Effector CD4-positive, alpha-beta T cell (primary cell): ENCODE data around the gene S100A3.

Experiments used
- DNase-seq: peaks from one replicate; pipeline ENCODE4 v3.0.0-alpha.2; 2020

The S100A3 gene

GRCh38 chr1:153507926-153508583 lies 41.0 kb downstream of the S100A3 start:
- DNase-seq, result no peak

DNA sequence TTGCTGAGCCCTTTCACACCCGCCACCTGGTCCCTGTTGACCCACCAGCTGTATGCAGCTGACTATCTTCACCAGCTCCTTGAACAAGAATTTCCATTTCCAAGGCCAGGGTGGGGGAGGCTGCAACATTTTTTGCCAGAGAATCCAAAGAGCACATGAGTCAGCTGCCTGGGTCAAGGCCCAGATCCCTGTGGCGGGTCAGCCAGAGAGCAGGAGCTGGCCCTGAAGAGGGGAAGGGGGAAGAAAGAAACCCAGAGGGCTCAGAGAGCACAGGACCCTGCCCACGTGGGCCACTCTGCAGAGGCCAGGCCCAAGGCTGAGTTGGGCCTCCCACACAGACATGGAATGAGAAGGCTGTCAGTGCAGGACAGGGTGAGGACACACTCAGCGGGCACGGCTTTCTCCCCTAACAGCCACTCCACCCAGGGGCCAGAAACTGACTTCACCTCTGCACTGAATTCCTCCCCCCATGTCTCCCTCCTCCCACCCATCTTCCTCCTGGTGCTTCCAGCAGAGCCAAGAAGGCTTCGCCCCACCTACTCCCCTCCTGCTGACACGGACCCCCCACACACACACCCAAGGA lies 42.1 kb downstream of the S100A3 start:
- DNase-seq, result no peak

GRCh38 chr1:153506386-153506785 lies 42.7 kb downstream of the S100A3 start:
- DNase-seq, result no peak

DNA sequence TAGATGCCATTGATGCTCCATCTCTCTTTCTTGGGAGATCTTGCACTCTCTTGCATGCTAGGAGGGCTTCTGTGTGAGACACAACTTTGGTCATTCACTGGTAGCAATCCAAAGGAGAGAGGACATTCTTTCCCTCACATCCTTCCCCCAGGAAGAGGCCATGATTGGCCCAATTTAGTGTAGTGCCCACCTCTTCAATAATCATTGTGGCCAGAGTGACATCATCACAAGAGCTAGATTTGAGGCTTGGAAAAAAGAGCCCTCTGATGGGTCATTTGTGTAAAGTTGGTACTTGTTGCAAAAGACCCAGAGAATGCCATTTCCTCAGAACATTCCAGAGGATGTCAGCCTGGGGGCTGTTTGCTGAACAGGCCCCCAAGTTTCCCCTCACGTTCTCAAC lies 43.5 kb downstream of the S100A3 start:
- no peak for DNase-seq

DNA sequence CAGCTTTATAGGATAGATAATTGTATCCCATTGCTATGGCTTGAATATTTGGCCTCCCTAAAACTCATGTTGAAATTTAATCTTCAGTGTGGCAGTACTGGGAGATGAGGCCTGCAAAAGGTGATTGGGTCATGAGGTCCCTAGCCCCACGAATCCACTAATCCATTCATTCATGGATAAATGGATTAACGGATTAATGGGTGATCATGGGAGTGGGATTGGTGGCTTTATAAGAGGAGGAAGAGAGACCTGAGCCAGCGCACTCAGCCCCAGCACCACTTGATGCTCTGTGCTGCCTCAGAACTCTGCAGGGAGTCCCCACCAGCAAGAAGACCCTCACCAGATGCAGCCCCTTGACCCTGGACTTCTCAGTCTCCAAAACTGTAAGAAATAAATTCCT lies 45.3 kb downstream of the S100A3 start:
- no peak for DNase-seq

DNA sequence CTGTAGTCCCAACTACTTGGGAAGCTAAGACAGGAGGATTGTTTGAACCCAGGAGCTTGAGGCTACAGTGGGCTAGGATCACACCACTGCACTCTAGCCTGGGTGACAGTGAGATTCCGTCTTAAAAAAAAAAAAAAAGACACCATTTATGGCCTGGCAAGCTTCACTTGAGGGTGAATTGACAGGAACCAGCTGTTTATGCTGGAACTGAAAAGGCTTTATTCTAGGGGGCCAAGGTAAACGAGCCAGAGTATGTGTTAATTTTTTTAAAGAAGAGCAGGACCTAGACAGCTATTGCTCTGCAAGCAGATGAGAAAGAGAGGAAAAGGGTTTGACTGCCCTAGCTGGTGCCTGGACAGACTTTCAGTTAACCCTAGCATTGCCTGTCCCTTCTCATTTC lies 50.3 kb downstream of the S100A3 start:
- no peak for DNase-seq
